ENCODE data around the gene HAPLN3. TPM values are rescaled to one million over a fixed set of nuclear protein-coding genes. Genes with fewer than 3 reads are reported as not detected.
A peak's percentile ranks its signal among the peaks of the same experiment; 100 is the strongest.

Gene HAPLN3
- total RNA-seq, 6 experiments from 2014 or later: 7.8 to 17.1 (median 16.5) TPM

GRCh38 chr15:88920186-88920891 lies 25.0 kb upstream of the HAPLN3 start:
- no peaks in the 10 kb centered on the region for H3K27me3 Mint-ChIP-seq (ENCODE audit: insufficient read depth)
- H3K9me3 Mint-ChIP-seq: no peaks in the 10 kb centered on the region
- peak overlapping the region; percentile 94 for H3K27ac Mint-ChIP-seq
- H3K4me3 Mint-ChIP-seq: peak overlapping the region; percentile 72
- DNase-seq: peak; percentile 64
- H3K4me1 Mint-ChIP-seq (ENCODE audit: low read depth): peaks cover 50% of the 10 kb centered on the region
- H3K36me3 Mint-ChIP-seq (ENCODE audit: low read depth): no peaks in the 10 kb centered on the region
- TF ChIP-seq, protein P1, sequence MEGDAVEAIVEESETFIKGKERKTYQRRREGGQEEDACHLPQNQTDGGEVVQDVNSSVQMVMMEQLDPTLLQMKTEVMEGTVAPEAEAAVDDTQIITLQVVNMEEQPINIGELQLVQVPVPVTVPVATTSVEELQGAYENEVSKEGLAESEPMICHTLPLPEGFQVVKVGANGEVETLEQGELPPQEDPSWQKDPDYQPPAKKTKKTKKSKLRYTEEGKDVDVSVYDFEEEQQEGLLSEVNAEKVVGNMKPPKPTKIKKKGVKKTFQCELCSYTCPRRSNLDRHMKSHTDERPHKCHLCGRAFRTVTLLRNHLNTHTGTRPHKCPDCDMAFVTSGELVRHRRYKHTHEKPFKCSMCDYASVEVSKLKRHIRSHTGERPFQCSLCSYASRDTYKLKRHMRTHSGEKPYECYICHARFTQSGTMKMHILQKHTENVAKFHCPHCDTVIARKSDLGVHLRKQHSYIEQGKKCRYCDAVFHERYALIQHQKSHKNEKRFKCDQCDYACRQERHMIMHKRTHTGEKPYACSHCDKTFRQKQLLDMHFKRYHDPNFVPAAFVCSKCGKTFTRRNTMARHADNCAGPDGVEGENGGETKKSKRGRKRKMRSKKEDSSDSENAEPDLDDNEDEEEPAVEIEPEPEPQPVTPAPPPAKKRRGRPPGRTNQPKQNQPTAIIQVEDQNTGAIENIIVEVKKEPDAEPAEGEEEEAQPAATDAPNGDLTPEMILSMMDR (IDR thresholded peaks at IDR 0.05): no peak

- H3K4me3 Mint-ChIP-seq: peak overlapping the region; percentile 77
- peak; percentile 99 for DNase-seq
- peak overlapping the region; percentile 95 for H3K27ac Mint-ChIP-seq
- no peaks in the 10 kb centered on the region for H3K9me3 Mint-ChIP-seq
- no peaks in the 10 kb centered on the region for H3K27me3 Mint-ChIP-seq (ENCODE audit: insufficient read depth)
- H3K36me3 Mint-ChIP-seq (ENCODE audit: low read depth): no peaks in the 10 kb centered on the region
- TF ChIP-seq, protein P1 (IDR thresholded peaks at IDR 0.05): peak; percentile 26; the same call in 1 of the 2 replicates
- H3K4me1 Mint-ChIP-seq (ENCODE audit: low read depth): peaks cover 51% of the 10 kb centered on the region
These were observed 23.4 kb upstream of the HAPLN3 start for GRCh38 chr15:88918738-88919137.

DNA sequence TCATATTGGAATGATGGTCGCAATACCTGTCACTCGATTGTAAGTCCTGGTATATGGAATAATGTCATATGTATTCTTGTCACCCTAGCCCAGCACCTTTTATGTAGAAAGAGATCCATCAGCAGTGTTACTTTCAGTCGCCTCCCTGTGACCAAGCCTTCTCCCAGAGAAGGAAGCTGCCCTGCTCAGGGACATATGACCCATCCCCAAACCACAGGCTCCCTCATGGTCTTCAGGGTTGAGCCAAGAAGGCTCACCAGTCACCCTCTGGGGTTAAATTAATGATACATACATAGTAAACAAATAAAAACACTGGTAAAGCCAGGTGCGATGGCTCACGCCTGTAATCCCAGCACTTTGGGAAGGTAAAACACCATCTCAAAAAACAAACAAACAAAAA lies 22.4 kb upstream of the HAPLN3 start:
- Mint-ChIP-seq H3K4me3 (no peak overlapping the region), H3K27me3 (ENCODE audit: insufficient read depth) (no peaks in the 10 kb centered on the region), H3K36me3 (ENCODE audit: low read depth) (no peaks in the 10 kb centered on the region), H3K4me1 (ENCODE audit: low read depth) (peaks cover 56% of the 10 kb centered on the region), H3K27ac (no peak overlapping the region), H3K9me3 (no peaks in the 10 kb centered on the region)
- DNase-seq: no peak
- TF ChIP-seq, protein P1 (IDR thresholded peaks at IDR 0.05): no peak

GRCh38 chr15:88915354-88915753 lies 20.0 kb upstream of the HAPLN3 start:
- Mint-ChIP-seq H3K27me3 (ENCODE audit: insufficient read depth) (no peaks in the 10 kb centered on the region), H3K27ac (no peak overlapping the region), H3K4me1 (ENCODE audit: low read depth) (peaks cover 55% of the 10 kb centered on the region), H3K36me3 (ENCODE audit: low read depth) (peaks cover 19% of the 10 kb centered on the region), H3K9me3 (no peaks in the 10 kb centered on the region), H3K4me3 (no peak overlapping the region)
- no peak for DNase-seq
- TF ChIP-seq, protein P1 (IDR thresholded peaks at IDR 0.05): no peak

DNA sequence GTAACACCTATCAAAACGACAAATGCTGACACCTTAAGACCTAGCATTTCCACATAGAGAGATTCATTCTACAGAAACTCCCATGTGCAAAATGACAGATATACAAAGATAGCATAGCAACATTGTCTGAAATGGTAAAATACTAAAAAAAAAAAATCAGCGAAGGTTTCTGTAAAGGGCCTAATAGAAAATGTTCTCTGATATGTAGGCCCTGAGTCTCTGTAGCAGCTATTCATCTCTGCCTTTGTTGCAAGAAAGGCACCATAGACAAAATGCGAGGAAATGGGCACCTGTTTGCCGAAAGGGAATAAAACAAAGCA lies 18.5 kb upstream of the HAPLN3 start:
- no peak for DNase-seq
- H3K4me1 Mint-ChIP-seq (ENCODE audit: low read depth): peaks cover 55% of the 10 kb centered on the region
- H3K4me3 Mint-ChIP-seq: peak overlapping the region; percentile 97
- H3K36me3 Mint-ChIP-seq (ENCODE audit: low read depth): peaks cover 32% of the 10 kb centered on the region
- H3K27me3 Mint-ChIP-seq (ENCODE audit: insufficient read depth): peaks cover 3% of the 10 kb centered on the region; the same call in 1 of the 2 replicates
- peak overlapping the region; percentile 77 for H3K27ac Mint-ChIP-seq
- H3K9me3 Mint-ChIP-seq: no peaks in the 10 kb centered on the region
- TF ChIP-seq, protein P1 (IDR thresholded peaks at IDR 0.05): no peak

Measured in HFFc6 (cell line).